ENCODE data around the gene CRCP. TPM values are rescaled to one million over a fixed set of nuclear protein-coding genes. Genes with fewer than 3 reads are reported as not detected.

Gene CRCP
- total and polyA plus RNA-seq, 10 of the 15 experiments (the other 5 are each of a cell fraction or from before 2014, with no cell fraction given), result 12.4 to 33.8 (median 29.1) TPM

DNA sequence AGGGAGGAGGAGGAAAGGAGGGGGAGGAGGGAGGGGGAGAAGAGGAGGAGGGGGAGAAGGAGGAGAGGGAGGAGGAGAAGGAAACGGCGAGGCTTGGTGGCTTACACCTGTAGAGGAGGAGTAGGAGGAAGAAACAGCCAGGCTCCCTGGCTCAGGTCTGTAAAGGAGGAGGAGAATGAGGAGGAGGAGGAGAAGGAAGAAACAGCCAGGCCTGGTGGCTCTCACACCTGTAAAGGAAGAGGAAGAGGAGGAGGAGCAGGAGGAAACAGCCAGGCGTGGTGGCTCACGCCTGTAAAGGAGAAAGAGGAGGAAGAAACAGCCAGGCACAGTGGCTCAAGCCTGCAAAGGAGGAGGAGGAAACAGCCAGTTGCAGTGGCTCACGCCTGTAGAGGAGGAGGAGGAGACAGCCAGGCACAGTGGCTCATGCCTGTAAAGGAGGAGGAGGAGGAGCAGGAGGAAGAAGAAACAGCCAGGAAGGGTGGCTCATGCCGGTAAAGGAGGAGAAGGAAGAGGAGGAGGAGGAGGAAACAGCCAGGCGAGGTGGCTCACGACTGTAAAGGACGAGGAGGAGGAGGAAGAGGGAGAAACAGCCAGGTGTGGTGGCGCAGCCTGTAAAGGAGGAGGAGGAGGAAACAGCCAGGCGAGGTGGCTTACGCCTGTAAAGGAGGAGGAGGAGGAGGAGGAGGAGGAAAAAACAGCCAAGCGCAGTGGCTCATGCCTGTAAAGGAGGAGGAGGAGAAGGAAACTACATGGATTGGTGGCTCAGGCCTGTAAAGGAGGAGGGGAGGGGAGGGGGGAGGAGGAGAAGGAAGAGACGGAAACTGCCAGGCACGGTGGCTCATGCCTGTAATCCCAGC is 14.9 kb upstream of the CRCP start:
- WGBS (ENCODE audit: insufficient coverage, insufficient replicate concordance, low lambda C conversion rate, missing lambda C conversion rate), result 16% methylated on average over 12 of the region's 15 CpGs
- no peak for TF ChIP-seq ZNF207 (IDR thresholded peaks at IDR 0.05; ENCODE audit: borderline replicate concordance)
- TF ChIP-seq, protein P1, sequence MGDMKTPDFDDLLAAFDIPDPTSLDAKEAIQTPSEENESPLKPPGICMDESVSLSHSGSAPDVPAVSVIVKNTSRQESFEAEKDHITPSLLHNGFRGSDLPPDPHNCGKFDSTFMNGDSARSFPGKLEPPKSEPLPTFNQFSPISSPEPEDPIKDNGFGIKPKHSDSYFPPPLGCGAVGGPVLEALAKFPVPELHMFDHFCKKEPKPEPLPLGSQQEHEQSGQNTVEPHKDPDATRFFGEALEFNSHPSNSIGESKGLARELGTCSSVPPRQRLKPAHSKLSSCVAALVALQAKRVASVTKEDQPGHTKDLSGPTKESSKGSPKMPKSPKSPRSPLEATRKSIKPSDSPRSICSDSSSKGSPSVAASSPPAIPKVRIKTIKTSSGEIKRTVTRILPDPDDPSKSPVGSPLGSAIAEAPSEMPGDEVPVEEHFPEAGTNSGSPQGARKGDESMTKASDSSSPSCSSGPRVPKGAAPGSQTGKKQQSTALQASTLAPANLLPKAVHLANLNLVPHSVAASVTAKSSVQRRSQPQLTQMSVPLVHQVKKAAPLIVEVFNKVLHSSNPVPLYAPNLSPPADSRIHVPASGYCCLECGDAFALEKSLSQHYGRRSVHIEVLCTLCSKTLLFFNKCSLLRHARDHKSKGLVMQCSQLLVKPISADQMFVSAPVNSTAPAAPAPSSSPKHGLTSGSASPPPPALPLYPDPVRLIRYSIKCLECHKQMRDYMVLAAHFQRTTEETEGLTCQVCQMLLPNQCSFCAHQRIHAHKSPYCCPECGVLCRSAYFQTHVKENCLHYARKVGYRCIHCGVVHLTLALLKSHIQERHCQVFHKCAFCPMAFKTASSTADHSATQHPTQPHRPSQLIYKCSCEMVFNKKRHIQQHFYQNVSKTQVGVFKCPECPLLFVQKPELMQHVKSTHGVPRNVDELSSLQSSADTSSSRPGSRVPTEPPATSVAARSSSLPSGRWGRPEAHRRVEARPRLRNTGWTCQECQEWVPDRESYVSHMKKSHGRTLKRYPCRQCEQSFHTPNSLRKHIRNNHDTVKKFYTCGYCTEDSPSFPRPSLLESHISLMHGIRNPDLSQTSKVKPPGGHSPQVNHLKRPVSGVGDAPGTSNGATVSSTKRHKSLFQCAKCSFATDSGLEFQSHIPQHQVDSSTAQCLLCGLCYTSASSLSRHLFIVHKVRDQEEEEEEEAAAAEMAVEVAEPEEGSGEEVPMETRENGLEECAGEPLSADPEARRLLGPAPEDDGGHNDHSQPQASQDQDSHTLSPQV (IDR thresholded peaks at IDR 0.05), result no peak
- TF ChIP-seq EED (IDR thresholded peaks at IDR 0.05; ENCODE audit: low read depth), result peak; percentile 31; the same call in 1 of the 2 replicates
- TF ChIP-seq, protein P2, sequence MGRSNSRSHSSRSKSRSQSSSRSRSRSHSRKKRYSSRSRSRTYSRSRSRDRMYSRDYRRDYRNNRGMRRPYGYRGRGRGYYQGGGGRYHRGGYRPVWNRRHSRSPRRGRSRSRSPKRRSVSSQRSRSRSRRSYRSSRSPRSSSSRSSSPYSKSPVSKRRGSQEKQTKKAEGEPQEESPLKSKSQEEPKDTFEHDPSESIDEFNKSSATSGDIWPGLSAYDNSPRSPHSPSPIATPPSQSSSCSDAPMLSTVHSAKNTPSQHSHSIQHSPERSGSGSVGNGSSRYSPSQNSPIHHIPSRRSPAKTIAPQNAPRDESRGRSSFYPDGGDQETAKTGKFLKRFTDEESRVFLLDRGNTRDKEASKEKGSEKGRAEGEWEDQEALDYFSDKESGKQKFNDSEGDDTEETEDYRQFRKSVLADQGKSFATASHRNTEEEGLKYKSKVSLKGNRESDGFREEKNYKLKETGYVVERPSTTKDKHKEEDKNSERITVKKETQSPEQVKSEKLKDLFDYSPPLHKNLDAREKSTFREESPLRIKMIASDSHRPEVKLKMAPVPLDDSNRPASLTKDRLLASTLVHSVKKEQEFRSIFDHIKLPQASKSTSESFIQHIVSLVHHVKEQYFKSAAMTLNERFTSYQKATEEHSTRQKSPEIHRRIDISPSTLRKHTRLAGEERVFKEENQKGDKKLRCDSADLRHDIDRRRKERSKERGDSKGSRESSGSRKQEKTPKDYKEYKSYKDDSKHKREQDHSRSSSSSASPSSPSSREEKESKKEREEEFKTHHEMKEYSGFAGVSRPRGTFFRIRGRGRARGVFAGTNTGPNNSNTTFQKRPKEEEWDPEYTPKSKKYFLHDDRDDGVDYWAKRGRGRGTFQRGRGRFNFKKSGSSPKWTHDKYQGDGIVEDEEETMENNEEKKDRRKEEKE (IDR thresholded peaks at IDR 0.05), result no peak
- TF ChIP-seq, protein P3, sequence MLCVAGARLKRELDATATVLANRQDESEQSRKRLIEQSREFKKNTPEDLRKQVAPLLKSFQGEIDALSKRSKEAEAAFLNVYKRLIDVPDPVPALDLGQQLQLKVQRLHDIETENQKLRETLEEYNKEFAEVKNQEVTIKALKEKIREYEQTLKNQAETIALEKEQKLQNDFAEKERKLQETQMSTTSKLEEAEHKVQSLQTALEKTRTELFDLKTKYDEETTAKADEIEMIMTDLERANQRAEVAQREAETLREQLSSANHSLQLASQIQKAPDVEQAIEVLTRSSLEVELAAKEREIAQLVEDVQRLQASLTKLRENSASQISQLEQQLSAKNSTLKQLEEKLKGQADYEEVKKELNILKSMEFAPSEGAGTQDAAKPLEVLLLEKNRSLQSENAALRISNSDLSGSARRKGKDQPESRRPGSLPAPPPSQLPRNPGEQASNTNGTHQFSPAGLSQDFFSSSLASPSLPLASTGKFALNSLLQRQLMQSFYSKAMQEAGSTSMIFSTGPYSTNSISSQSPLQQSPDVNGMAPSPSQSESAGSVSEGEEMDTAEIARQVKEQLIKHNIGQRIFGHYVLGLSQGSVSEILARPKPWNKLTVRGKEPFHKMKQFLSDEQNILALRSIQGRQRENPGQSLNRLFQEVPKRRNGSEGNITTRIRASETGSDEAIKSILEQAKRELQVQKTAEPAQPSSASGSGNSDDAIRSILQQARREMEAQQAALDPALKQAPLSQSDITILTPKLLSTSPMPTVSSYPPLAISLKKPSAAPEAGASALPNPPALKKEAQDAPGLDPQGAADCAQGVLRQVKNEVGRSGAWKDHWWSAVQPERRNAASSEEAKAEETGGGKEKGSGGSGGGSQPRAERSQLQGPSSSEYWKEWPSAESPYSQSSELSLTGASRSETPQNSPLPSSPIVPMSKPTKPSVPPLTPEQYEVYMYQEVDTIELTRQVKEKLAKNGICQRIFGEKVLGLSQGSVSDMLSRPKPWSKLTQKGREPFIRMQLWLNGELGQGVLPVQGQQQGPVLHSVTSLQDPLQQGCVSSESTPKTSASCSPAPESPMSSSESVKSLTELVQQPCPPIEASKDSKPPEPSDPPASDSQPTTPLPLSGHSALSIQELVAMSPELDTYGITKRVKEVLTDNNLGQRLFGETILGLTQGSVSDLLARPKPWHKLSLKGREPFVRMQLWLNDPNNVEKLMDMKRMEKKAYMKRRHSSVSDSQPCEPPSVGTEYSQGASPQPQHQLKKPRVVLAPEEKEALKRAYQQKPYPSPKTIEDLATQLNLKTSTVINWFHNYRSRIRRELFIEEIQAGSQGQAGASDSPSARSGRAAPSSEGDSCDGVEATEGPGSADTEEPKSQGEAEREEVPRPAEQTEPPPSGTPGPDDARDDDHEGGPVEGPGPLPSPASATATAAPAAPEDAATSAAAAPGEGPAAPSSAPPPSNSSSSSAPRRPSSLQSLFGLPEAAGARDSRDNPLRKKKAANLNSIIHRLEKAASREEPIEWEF (IDR thresholded peaks at IDR 0.05; ENCODE audit: insufficient replicate concordance, low read depth, low read length), result no peak
- TF ChIP-seq, protein P4, sequence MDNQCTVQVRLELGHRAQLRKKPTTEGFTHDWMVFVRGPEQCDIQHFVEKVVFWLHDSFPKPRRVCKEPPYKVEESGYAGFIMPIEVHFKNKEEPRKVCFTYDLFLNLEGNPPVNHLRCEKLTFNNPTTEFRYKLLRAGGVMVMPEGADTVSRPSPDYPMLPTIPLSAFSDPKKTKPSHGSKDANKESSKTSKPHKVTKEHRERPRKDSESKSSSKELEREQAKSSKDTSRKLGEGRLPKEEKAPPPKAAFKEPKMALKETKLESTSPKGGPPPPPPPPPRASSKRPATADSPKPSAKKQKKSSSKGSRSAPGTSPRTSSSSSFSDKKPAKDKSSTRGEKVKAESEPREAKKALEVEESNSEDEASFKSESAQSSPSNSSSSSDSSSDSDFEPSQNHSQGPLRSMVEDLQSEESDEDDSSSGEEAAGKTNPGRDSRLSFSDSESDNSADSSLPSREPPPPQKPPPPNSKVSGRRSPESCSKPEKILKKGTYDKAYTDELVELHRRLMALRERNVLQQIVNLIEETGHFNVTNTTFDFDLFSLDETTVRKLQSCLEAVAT (IDR thresholded peaks at IDR 0.05), result no peak
- no peak for TF ChIP-seq JUND (IDR thresholded peaks at IDR 0.05; ENCODE audit: low read depth, low read length)
- no peak for TF ChIP-seq YY1 (IDR thresholded peaks at IDR 0.05; ENCODE audit: low read depth, low read length)

More for the DNA sequence above, 14.9 kb upstream of the CRCP start:
- SMC1A ChIA-PET (ENCODE audit: uncharacterized antibody, unreplicated experiment), result no interaction called here
- in situ Hi-C loops (cut with MboI), result no loop called here
- CTCF ChIA-PET, result no interaction called here
- Histone ChIP-seq H3K4me1 (ENCODE audit: control insufficient read depth, insufficient read depth, low read length) (peaks cover 8% of the 10 kb centered on the region), H3K4me3 (no peak overlapping the region), H3K27me3 (replicated peaks in 1 of 2; ENCODE audit: control insufficient read depth in 2 of 2, insufficient read depth in 2 of 2, low read length in 1 of 2) (no peaks in the 10 kb centered on the region), H3K27ac (ENCODE audit: control insufficient read depth, insufficient read depth) (no peak overlapping the region), H4K20me1 (ENCODE audit: control insufficient read depth, insufficient read depth) (no peaks in the 10 kb centered on the region), H3K79me2 (ENCODE audit: control insufficient read depth, insufficient read depth, low read length) (no peaks in the 10 kb centered on the region), H3K9ac (ENCODE audit: control insufficient read depth, insufficient read depth, low read length) (no peak overlapping the region; the same call in 1 of the 2 replicates), H3K36me3 (ENCODE audit: control insufficient read depth in 2 of 2, insufficient read depth in 2 of 2, low read length in 1 of 2) (no peaks in the 10 kb centered on the region), H3K4me2 (ENCODE audit: control insufficient read depth, insufficient read depth) (peak overlapping the region; percentile 84), H3K9me3 (replicated peaks; ENCODE audit: control insufficient read depth, insufficient read depth, low read length) (no peaks in the 10 kb centered on the region), H2AFZ (ENCODE audit: control insufficient read depth, low read depth, low read length) (peak overlapping the region; percentile 95)
- RAD21 ChIA-PET (ENCODE audit: unreplicated experiment), result no interaction called here
- BruUV-seq (replicated peaks), result no TSS peak
- FAIRE-seq (peak; percentile 75), DNase-seq (ENCODE audit: low read depth, low spot score) (no peak), ATAC-seq (peak; percentile 91)
- intact Hi-C loops (cut with micrococcal nuclease; ENCODE audit: unreplicated experiment), result no loop called here
- POLR2A ChIA-PET, result no interaction called here
